ENCODE data around the gene WDR7. TPM values are rescaled to one million over a fixed set of nuclear protein-coding genes. Genes with fewer than 3 reads are reported as not detected.

Gene WDR7
- total and polyA plus RNA-seq, 2 experiments from 2014 or later: 7.0 to 14.8 TPM

DNA sequence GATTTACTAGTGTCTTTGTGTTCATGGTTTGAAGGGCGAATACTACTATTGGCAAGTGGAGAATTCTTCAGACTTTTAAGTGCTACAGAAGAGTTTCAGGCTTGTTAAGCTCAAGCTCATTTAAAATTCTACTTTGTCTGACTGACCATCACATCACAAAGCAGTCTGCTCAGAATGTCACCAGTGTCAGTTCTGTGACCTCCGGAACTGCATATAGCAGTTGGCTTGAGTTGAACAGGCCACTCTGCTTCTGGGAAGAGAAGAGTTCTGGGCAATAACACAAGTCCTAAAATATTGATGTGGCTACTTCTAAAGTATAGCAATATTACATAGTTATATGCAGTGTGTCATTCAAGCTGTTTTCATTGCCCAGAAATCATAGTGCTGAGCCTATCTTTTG, 250.8 kb downstream of the WDR7 start (continued):
- TF ChIP-seq, protein P1, sequence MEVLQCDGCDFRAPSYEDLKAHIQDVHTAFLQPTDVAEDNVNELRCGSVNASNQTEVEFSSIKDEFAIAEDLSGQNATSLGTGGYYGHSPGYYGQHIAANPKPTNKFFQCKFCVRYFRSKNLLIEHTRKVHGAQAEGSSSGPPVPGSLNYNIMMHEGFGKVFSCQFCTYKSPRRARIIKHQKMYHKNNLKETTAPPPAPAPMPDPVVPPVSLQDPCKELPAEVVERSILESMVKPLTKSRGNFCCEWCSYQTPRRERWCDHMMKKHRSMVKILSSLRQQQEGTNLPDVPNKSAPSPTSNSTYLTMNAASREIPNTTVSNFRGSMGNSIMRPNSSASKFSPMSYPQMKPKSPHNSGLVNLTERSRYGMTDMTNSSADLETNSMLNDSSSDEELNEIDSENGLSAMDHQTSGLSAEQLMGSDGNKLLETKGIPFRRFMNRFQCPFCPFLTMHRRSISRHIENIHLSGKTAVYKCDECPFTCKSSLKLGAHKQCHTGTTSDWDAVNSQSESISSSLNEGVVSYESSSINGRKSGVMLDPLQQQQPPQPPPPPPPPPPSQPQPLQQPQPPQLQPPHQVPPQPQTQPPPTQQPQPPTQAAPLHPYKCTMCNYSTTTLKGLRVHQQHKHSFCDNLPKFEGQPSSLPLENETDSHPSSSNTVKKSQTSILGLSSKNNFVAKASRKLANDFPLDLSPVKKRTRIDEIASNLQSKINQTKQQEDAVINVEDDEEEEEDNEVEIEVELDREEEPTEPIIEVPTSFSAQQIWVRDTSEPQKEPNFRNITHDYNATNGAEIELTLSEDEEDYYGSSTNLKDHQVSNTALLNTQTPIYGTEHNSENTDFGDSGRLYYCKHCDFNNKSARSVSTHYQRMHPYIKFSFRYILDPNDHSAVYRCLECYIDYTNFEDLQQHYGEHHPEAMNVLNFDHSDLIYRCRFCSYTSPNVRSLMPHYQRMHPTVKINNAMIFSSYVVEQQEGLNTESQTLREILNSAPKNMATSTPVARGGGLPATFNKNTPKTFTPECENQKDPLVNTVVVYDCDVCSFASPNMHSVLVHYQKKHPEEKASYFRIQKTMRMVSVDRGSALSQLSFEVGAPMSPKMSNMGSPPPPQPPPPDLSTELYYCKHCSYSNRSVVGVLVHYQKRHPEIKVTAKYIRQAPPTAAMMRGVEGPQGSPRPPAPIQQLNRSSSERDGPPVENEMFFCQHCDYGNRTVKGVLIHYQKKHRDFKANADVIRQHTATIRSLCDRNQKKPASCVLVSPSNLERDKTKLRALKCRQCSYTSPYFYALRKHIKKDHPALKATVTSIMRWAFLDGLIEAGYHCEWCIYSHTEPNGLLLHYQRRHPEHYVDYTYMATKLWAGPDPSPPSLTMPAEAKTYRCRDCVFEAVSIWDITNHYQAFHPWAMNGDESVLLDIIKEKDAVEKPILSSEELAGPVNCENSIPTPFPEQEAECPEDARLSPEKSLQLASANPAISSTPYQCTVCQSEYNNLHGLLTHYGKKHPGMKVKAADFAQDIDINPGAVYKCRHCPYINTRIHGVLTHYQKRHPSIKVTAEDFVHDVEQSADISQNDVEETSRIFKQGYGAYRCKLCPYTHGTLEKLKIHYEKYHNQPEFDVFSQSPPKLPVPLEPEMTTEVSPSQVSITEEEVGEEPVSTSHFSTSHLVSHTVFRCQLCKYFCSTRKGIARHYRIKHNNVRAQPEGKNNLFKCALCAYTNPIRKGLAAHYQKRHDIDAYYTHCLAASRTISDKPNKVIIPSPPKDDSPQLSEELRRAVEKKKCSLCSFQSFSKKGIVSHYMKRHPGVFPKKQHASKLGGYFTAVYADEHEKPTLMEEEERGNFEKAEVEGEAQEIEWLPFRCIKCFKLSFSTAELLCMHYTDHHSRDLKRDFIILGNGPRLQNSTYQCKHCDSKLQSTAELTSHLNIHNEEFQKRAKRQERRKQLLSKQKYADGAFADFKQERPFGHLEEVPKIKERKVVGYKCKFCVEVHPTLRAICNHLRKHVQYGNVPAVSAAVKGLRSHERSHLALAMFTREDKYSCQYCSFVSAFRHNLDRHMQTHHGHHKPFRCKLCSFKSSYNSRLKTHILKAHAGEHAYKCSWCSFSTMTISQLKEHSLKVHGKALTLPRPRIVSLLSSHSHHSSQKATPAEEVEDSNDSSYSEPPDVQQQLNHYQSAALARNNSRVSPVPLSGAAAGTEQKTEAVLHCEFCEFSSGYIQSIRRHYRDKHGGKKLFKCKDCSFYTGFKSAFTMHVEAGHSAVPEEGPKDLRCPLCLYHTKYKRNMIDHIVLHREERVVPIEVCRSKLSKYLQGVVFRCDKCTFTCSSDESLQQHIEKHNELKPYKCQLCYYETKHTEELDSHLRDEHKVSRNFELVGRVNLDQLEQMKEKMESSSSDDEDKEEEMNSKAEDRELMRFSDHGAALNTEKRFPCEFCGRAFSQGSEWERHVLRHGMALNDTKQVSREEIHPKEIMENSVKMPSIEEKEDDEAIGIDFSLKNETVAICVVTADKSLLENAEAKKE (CRISPR knock-in tag; IDR thresholded peaks at IDR 0.05): no peak
- TF ChIP-seq STAT1 (IDR thresholded peaks at IDR 0.05; ENCODE audit: unreplicated experiment): no peak
- TF ChIP-seq, protein P2, sequence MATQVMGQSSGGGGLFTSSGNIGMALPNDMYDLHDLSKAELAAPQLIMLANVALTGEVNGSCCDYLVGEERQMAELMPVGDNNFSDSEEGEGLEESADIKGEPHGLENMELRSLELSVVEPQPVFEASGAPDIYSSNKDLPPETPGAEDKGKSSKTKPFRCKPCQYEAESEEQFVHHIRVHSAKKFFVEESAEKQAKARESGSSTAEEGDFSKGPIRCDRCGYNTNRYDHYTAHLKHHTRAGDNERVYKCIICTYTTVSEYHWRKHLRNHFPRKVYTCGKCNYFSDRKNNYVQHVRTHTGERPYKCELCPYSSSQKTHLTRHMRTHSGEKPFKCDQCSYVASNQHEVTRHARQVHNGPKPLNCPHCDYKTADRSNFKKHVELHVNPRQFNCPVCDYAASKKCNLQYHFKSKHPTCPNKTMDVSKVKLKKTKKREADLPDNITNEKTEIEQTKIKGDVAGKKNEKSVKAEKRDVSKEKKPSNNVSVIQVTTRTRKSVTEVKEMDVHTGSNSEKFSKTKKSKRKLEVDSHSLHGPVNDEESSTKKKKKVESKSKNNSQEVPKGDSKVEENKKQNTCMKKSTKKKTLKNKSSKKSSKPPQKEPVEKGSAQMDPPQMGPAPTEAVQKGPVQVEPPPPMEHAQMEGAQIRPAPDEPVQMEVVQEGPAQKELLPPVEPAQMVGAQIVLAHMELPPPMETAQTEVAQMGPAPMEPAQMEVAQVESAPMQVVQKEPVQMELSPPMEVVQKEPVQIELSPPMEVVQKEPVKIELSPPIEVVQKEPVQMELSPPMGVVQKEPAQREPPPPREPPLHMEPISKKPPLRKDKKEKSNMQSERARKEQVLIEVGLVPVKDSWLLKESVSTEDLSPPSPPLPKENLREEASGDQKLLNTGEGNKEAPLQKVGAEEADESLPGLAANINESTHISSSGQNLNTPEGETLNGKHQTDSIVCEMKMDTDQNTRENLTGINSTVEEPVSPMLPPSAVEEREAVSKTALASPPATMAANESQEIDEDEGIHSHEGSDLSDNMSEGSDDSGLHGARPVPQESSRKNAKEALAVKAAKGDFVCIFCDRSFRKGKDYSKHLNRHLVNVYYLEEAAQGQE (IDR thresholded peaks at IDR 0.05; ENCODE audit: unreplicated experiment): no peak
- no peak for TF ChIP-seq CREB1 (CRISPR knock-in tag; IDR thresholded peaks at IDR 0.05; ENCODE audit: low read depth)
- TF ChIP-seq, protein P3, sequence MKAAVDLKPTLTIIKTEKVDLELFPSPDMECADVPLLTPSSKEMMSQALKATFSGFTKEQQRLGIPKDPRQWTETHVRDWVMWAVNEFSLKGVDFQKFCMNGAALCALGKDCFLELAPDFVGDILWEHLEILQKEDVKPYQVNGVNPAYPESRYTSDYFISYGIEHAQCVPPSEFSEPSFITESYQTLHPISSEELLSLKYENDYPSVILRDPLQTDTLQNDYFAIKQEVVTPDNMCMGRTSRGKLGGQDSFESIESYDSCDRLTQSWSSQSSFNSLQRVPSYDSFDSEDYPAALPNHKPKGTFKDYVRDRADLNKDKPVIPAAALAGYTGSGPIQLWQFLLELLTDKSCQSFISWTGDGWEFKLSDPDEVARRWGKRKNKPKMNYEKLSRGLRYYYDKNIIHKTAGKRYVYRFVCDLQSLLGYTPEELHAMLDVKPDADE (IDR thresholded peaks at IDR 0.05): no peak
- TF ChIP-seq JUNB (IDR thresholded peaks at IDR 0.05; ENCODE audit: unreplicated experiment): no peak
